ENCODE results near the gene ALPK1. TPM values are rescaled to one million over a fixed set of nuclear protein-coding genes. Genes with fewer than 3 reads are reported as not detected.
"Not testable (repeated sequence)": the region's sequence is repeated elsewhere in the genome, so short reads cannot be mapped to it uniquely, and the experiment has no call there.

ALPK1 gene
- total RNA-seq, 1 experiment from 2014 or later: 0.17 TPM

- Histone ChIP-seq H3K9me3 (ENCODE audit: control insufficient read depth, low read depth, low read length) (no peaks in the 10 kb centered on the region), H3K23ac (ENCODE audit: insufficient read length, low read depth, low read length) (no peak overlapping the region), H2BK15ac (ENCODE audit: low read depth, low read length) (no peak overlapping the region), H3K9ac (ENCODE audit: extremely low read depth, insufficient read length, low read length) (no peak overlapping the region), H3K18ac (ENCODE audit: insufficient read length, low read depth, low read length) (no peak overlapping the region), H3K4me1 (ENCODE audit: insufficient read depth, low read length) (no peaks in the 10 kb centered on the region), H2BK5ac (ENCODE audit: insufficient read length, low read length) (no peak overlapping the region), H2AK5ac (ENCODE audit: insufficient read length, low read length) (no peak overlapping the region), H3K79me2 (ENCODE audit: insufficient read depth, low read length) (no peaks in the 10 kb centered on the region), H3K79me1 (ENCODE audit: insufficient read depth, low read depth, low read length, poor library complexity, severe bottlenecking) (no peaks in the 10 kb centered on the region), H3K27ac (ENCODE audit: insufficient read length, low read depth, low read length) (no peak overlapping the region), H2BK12ac (ENCODE audit: insufficient read length, low read depth, low read length) (no peak overlapping the region), H4K91ac (ENCODE audit: insufficient read length, low read depth, low read length) (no peak overlapping the region), H4K5ac (ENCODE audit: insufficient read length, low read depth, low read length) (no peak overlapping the region), H3K23me2 (ENCODE audit: insufficient read length, low read depth, low read length, poor library complexity, severe bottlenecking) (peaks cover 10% of the 10 kb centered on the region), H3K4ac (ENCODE audit: low read depth, low read length) (no peak overlapping the region), H4K20me1 (ENCODE audit: control insufficient read depth, insufficient read depth, insufficient read length) (no peaks in the 10 kb centered on the region), H3K4me2 (ENCODE audit: insufficient read depth, insufficient read length, low read length) (no peak overlapping the region), H3K56ac (ENCODE audit: insufficient read length, low read depth, low read length) (no peak overlapping the region), H2BK20ac (ENCODE audit: low read depth, low read length, poor library complexity, severe bottlenecking) (no peak overlapping the region), H2BK120ac (ENCODE audit: low read depth, low read length, poor library complexity, severe bottlenecking) (no peak overlapping the region), H3T11ph (ENCODE audit: low read length) (no peak overlapping the region), H3K27me3 (ENCODE audit: insufficient read depth, low read length) (no peaks in the 10 kb centered on the region), H3K14ac (ENCODE audit: insufficient read depth, low read length) (no peak overlapping the region), H4K8ac (replicated peaks; ENCODE audit: insufficient read length, low read depth, low read length) (no peak overlapping the region), H2AFZ (ENCODE audit: low read length) (no peak overlapping the region)
- Mint-ChIP-seq H3K4me3 (no peak overlapping the region), H3K4me1 (peaks cover 7 to 12% of the 10 kb centered on the region in 2 experiments), H3K9me3 (peaks cover 0 to 3% of the 10 kb centered on the region in 2 experiments; a peak in 2 of 5 replicates), H3K27me3 (ENCODE audit: low read depth) (peaks cover 27% of the 10 kb centered on the region), H3K36me3 (ENCODE audit: insufficient read depth in 1 of 3, low read depth in 3 of 3) (peaks cover 2 to 12% (median 4%) of the 10 kb centered on the region in 3 experiments; a peak in 4 of 7 replicates), H3K27ac (no peak overlapping the region)
- no peak for DNase-seq
- WGBS (ENCODE audit: extremely low coverage, insufficient read length, low lambda C conversion rate): no CpG with 5 or more reads among the region's 5 CpGs
- TF ChIP-seq CTCF (conservative IDR thresholded peaks at IDR 0.05): no peak
Observed at GRCh38 chr4:112280386-112281056, 16.6 kb upstream of the ALPK1 start.

- not testable (repeated sequence) for H3K9me3 Mint-ChIP-seq, H3K27ac Mint-ChIP-seq
Observed at GRCh38 chr4:112281895-112282398, 15.2 kb upstream of the ALPK1 start.

More at GRCh38 chr4:112281895-112282398, 15.2 kb upstream of the ALPK1 start:
- H2AFZ ChIP-seq (ENCODE audit: low read length); H3K4me3 Mint-ChIP-seq; H3K18ac ChIP-seq (ENCODE audit: insufficient read length, low read depth, low read length); H2BK5ac ChIP-seq (ENCODE audit: insufficient read length, low read length); H4K5ac ChIP-seq (ENCODE audit: insufficient read length, low read depth, low read length); H3K4me2 ChIP-seq (ENCODE audit: insufficient read depth, insufficient read length, low read length); H3K56ac ChIP-seq (ENCODE audit: insufficient read length, low read depth, low read length); H3K9me3 ChIP-seq (ENCODE audit: control insufficient read depth, low read depth, low read length); H3K79me1 ChIP-seq (ENCODE audit: insufficient read depth, low read depth, low read length, poor library complexity, severe bottlenecking); H3K14ac ChIP-seq (ENCODE audit: insufficient read depth, low read length); DNase-seq; H3K27me3 ChIP-seq (ENCODE audit: insufficient read depth, low read length); H4K20me1 ChIP-seq (ENCODE audit: control insufficient read depth, insufficient read depth, insufficient read length); H2BK12ac ChIP-seq (ENCODE audit: insufficient read length, low read depth, low read length); H3K4me1 ChIP-seq (ENCODE audit: insufficient read depth, low read length); H4K8ac ChIP-seq (replicated peaks; ENCODE audit: insufficient read length, low read depth, low read length); H3K4ac ChIP-seq (ENCODE audit: low read depth, low read length); H3K27ac ChIP-seq (ENCODE audit: insufficient read length, low read depth, low read length); H3K23ac ChIP-seq (ENCODE audit: insufficient read length, low read depth, low read length); H3T11ph ChIP-seq (ENCODE audit: low read length); H2BK20ac ChIP-seq (ENCODE audit: low read depth, low read length, poor library complexity, severe bottlenecking); H2BK15ac ChIP-seq (ENCODE audit: low read depth, low read length); H4K91ac ChIP-seq (ENCODE audit: insufficient read length, low read depth, low read length); H2AK5ac ChIP-seq (ENCODE audit: insufficient read length, low read length); H3K79me2 ChIP-seq (ENCODE audit: insufficient read depth, low read length); H3K9ac ChIP-seq (ENCODE audit: extremely low read depth, insufficient read length, low read length); H2BK120ac ChIP-seq (ENCODE audit: low read depth, low read length, poor library complexity, severe bottlenecking): not testable (repeated sequence)
- peaks cover 4 to 19% (median 4%) of the 10 kb centered on the region in 3 experiments; a peak in 6 of 7 replicates for H3K36me3 Mint-ChIP-seq (ENCODE audit: insufficient read depth in 1 of 3, low read depth in 3 of 3)
- peaks cover 7 to 15% of the 10 kb centered on the region in 2 experiments for H3K4me1 Mint-ChIP-seq
- H3K23me2 ChIP-seq (ENCODE audit: insufficient read length, low read depth, low read length, poor library complexity, severe bottlenecking): peaks cover 13% of the 10 kb centered on the region
- WGBS (ENCODE audit: extremely low coverage, insufficient read length, low lambda C conversion rate): no CpG with 5 or more reads among the region's 2 CpGs
- peaks cover 39% of the 10 kb centered on the region for H3K27me3 Mint-ChIP-seq (ENCODE audit: low read depth)

All from H9 (cell line).